Astrocyte of the spinal cord (primary cell): ENCODE results near the gene CCDC121.

Experiments used
- DNase-seq: peaks from one replicate; pipeline ENCODE4 v3.0.0; 2011; ENCODE audit warnings: low read depth, low spot score
- H3K4me3 ChIP-seq: 2 replicates; pipeline ENCODE4 v1.5.1; 2011; ENCODE audit warnings: low read depth, mild to moderate bottlenecking, low read length, moderate library complexity
- in situ Hi-C: cut with HindIII; loops from 2 replicates; pipeline ENCODE4 v1.10.0; 2017; ENCODE audit warnings: low sequenced_read_pairs
- TF ChIP-seq, protein P1 (sequence below): IDR thresholded peaks from 2 replicates; pipeline ENCODE4 v1.5.1; 2012; ENCODE audit warnings: low read depth, mild to moderate bottlenecking, low read length, inconsistent platforms

The CCDC121 gene

DNA sequence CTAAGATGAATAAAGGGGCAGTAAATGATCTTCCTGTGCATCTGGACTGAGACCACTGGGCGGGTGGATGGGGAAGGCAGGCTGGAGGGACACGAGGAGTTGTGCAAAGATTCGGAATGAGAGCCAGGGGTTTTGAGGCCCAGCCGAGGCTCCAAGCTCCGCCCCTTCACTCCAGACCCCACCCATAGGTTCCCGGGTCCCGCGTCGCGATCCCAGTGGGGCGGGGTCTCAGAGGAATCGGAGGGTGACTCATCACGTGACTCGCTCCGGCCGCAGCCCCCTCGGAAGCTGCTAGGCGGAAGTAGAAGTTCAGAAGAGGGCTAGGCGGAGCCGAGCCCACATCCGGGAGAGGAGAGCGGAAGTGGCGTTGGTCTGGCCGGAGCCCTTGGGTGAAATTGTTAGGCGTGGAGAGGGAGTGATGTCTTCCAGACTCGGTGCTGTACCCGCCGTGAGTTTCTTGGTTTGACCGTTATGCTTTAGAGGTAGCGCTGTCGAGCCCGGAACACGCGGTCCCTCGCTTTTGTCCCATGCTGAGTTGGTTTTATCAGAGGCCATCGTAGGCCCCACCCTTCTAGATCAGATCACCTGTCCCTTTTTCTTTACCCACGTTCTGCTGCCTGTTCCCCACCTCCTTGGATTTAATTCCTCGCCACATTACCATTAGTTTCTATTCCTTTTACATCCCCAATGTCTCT is 46.0 kb downstream of the CCDC121 start, which contains the start of gene ZNF512:
ZNF512 (plus strand) TSS at position 348 of the 695 bp plus-strand sequence; CDS start at position 419, 71 bp downstream.
- DNase-seq, result peak; percentile 93
- H3K4me3 ChIP-seq, result peak within 1 kb of the TSS; percentile 64
- TF ChIP-seq, protein P1, sequence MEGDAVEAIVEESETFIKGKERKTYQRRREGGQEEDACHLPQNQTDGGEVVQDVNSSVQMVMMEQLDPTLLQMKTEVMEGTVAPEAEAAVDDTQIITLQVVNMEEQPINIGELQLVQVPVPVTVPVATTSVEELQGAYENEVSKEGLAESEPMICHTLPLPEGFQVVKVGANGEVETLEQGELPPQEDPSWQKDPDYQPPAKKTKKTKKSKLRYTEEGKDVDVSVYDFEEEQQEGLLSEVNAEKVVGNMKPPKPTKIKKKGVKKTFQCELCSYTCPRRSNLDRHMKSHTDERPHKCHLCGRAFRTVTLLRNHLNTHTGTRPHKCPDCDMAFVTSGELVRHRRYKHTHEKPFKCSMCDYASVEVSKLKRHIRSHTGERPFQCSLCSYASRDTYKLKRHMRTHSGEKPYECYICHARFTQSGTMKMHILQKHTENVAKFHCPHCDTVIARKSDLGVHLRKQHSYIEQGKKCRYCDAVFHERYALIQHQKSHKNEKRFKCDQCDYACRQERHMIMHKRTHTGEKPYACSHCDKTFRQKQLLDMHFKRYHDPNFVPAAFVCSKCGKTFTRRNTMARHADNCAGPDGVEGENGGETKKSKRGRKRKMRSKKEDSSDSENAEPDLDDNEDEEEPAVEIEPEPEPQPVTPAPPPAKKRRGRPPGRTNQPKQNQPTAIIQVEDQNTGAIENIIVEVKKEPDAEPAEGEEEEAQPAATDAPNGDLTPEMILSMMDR, result no peak
- in situ Hi-C loops, result no loop called here

DNA sequence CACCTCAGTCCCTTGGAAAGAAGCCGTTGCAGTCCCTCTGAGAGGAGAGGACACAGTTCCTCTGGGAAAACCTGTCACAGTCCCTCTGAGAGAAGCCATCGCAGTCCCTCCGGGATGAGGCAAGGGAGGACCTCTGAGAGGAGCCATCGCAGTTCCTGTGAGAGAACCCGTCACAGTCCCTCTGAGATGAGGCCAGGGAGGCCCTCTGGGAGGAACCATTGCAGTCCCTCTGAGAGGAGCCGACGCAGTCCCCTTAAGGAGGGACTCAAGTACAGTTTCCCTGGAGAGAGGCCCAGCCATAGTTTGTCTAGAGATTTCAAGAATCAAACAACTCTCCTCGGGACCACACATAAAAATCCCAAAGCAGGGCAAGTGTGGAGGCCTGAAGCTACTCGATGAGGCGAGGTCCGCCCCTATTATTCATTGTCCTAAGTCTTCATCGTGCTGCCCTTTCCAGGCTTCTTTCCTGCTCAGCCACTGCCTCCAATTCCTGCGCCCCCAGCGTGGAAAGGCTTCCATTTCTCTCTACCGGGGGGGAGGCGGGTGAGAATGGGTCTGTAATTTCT is 46.6 kb downstream of the CCDC121 start:
- TF ChIP-seq, protein P1, result no peak
- in situ Hi-C loops, result no loop called here
- DNase-seq, result no peak
- H3K4me3 ChIP-seq, result peak overlapping the region; percentile 64

DNA sequence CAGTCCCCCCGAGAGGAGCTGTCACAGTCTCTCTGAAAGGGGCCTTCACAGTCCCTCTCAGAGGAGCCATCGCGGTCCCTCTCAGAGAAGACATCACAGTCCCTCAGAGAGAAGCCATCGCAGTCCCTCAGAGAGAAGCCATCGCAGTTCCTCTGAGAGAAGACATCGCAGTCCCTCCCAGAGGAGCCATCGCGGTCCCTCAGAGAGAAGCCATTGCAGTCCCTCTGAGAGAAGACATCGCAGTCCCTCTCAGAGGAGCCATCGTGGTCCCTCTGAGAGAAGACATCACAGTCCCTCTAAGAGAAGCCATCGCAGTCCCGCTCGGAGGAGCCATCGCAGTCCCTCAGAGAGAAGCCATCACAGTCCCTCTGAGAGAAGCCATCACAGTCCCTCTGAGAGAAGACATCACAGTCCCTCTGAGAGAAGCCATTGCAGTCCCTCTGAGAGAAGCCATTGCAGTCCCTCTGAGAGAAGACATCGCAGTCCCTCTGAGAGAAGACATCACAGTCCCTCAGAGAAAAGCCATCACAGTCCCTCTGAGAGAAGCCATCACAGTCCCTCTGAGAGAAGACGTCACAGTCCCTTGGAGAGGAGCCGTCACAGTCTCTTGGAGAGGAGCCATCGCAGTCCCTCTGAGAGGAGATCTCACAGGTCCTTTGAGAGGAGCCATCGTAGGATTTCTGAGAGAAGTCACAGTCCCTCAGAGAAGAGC is 47.2 kb downstream of the CCDC121 start:
- in situ Hi-C loops, result no loop called here
- TF ChIP-seq, protein P1, result no peak
- DNase-seq, result no peak
- H3K4me3 ChIP-seq, result no peak overlapping the region
